HG03097 (cell line): ENCODE results near the gene TGOLN2.

ENCODE experiments used
- ATAC-seq: cut with Tn5 transposase; IDR thresholded peaks from one replicate; pipeline ENCODE4 v1.9.1; 2021; ENCODE audit not compliant: unreplicated experiment, low FRiP score

Gene TGOLN2

DNA sequence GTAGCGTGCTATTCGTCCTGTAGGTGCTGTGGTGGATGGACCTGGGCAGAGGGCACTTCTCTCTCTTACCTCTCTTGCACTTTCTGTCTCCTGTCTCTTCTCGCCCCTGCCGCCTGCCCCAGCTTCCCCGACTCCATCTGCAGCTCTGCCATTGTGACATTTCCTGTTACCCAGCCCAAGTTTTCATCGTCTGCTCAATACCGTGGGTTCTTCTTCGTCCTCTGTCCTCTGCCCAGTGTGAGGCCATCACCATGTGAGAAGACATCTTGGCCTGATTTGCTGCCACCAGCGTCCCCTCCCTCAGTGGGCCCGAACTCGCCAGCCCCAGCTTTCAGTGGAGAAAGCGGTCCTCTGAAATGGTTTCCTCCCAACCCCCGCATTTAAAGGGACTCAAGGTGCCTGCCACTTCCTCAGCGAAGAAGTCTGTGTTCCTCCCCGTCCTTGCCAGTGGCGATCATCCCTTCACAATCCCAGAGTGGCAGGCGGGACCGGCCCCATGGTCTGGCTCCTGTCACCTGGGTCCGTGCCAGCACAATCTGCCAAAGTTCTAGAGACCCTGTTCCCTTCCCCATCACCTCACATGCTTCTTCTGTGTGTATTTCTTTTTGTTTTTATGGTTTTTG lies 18.0 kb downstream of the TGOLN2 start:
- no peak for ATAC-seq

DNA sequence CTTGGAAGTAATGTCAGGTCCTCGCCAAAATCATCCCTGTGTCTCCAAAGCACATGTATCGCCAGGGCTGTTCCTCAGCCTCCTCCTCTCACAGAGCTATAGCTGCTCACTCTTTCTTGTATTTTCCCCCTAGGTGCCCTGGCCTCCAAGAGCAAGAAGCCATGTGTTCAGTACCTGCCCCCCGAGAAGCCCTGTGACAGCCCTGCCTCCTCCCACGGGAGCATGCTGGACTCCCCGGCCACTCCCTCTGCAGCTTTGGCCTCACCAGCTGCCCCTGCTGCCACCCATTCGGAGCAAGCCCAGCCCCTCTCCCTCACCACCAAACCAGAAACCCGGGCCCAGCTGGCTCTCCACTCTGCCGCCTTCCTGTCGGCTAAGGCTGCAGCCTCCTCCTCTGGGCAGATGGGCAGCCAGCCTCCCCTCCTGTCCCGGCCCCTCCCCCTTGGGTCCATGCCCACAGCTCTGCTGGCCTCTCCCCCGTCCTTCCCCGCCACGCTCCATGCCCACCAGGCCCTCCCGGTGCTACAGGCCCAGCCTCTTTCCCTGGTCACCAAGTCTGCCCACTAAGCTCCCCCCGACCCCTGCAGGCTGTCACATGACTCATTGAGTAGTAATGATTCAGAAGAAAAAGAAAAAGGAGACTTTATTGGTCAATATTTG lies 18.8 kb downstream of the TGOLN2 start:
- peak; percentile 48 for ATAC-seq

DNA sequence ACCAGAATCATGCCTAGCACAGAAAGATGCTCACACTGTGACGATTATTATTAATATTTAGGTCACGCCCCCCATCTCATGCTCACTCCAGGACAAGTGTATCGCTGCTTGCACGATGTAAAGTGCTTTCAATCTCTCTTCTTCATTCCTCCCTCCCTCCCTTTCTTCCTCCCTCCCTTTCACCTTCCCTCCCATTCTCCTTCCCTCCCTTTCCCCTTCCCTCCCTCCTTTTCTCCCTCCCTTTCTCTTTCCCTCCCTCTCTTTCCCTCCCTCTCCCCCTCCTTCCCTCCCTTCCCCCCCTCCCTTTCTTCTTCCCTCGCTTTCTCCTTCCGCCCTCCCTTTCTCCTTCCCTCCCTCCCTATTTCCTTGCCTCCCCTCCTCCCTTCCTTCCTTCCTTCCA lies 19.6 kb downstream of the TGOLN2 start:
- no peak for ATAC-seq

DNA sequence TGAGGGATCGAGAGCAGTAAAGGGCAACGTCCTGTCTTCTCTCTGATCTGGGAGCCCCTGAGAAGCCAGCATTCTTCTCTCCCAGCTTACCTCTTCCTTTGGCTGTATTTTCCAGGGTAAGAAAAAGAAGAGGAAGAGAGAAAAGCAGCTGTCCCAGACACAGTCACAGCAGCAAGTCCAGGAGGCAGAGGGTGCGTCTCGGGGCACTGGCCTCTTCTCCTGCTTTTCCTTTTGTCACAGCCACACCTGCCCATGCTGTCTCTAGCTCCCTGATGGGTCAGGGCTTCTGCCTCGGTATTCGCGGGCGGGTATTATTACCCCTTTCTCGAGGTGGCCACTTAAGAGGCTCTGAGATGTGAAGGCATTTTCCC lies 20.3 kb downstream of the TGOLN2 start:
- no peak for ATAC-seq

DNA sequence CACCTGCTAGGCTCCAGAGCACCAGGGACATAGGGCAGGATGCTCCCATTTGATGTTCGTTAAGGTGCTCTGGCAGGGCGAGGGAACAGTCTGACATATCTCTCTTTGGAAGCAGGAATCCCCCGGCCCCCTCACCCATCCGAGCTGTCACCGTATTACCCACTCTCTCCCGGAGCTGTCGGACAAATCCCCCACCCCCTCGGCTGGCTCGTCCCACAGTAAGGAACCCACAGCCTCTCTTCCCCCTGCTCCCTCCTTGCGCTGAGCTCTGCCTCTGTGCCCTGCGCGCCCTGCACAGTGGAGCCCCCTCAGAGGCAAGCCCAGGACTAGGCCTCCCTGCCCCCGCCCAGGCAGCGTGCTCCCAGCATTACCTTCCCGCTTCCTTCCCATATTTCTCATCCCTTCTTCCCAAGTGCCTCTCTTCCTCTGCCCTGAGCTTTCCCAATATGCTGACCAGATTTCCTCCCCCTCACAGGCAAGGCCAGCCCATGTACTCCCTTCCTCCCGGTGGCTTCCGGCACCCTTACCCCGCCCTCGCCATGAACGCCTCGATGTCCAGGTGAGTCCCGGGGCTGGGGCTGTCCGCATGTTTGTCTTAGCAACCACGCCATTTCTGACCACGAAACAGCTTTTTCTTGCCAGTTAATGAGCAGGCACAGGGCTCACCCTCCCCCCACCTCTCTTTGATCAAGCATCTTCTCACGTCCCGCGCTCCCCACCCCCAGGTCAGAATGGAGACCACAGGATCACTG lies 23.8 kb downstream of the TGOLN2 start:
- ATAC-seq: no peak

DNA sequence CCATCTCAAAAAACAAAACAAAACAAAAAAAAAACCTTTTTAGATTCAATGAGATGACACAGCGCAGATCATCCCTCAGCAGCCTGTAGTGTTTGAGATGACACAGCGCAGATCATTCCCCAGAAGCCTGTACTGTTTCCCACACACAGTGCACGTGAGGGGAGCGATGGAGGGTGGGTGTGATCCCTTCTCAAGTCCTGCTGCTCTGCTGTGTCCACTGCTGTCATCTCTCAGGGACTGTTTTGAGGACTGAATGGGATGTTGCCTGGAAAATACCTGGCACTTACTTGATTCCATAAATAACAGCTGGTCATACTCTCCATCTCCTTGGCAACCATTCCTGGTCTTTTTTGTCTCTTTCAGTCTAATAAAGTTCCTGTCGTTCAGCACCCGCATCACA lies 25.7 kb downstream of the TGOLN2 start:
- no peak for ATAC-seq

DNA sequence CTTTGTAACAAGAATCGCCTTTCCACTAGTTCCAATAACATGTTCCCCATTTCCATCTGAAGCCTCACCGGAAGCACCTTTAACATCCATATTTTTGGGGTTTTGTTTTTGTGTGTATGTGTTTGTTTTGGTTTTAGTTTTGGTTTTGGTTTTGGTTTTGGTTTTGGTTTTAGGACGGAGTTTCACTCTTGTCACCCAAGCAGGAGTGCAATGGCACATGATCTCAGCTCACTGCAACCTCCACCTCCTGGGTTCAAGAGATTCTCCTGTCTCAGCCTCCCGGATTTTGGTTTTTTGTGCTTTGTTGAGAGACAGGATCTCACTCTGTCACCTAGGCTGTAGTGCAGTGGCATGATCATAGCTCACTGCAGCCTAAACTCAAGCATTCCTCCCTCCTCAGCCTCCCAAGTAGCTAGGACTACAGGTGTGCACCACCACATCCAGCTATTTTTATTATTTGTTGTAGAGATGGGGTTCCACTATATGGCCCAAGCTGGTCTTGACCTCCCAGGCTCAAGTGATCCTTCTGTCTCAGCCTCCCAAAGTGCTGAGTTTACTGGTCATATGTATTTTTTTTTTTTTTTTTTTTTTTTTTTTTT lies 36.3 kb downstream of the TGOLN2 start:
- ATAC-seq: no peak

DNA sequence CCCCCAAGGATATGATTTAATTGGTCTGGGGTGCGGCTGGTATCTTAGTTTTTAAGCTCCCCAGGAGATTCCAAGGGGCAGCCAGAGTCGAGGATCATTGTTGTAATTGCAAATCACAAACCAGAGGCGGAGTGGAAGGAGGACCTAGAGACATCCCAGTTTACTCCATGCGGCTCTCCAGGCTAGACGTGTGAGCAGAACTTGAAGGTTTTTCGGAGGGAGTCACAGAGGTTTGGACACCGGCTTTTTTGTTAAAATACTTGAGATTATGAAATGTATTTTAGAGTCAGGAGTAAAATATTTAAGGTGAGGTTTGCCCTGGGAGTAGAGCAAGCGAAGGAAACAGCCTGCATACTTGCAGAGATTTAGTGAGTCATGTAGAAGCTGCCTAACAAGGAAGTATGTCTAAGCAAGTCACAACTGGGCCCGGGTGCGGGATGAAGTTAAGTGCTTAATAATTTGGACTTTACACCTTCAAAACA lies 39.5 kb downstream of the TGOLN2 start:
- no peak for ATAC-seq

DNA sequence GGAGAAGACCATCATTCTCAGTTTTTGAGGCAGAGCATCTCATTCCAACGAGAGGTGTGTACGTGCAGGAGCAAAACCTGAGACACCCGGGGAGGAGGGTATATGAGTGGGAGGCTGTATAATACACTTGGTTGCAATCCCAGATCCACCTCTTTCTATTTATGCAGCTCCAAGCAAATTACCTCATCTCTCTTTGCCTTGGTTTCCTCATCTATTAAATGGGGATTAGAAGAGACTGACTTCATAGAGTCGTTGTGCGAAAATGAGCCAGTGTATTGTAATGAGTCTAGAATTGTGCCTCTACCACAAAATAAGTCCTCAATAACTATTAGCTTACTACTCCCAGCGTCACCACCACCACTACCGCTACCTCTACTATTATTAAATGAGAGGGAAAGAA lies 40.1 kb downstream of the TGOLN2 start:
- ATAC-seq: no peak

DNA sequence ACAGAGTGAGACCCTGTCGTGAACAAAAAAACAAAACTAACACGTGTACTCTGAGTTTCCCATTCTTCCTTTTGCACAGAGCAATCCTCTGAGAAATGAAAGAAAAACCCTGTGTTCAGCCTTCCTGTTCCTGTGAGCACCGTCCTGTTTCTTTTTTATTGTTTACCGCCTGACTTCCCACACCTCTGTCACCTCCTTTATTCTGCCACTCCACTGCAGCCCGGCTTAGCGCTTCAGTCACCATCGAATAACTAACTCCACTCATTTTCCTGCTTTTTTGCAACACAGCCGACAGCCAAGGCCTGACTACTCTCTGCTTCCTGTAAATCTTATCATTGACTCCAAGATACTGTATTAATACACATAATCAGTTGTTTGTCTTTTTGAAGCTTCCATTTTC lies 40.9 kb downstream of the TGOLN2 start:
- ATAC-seq: no peak

DNA sequence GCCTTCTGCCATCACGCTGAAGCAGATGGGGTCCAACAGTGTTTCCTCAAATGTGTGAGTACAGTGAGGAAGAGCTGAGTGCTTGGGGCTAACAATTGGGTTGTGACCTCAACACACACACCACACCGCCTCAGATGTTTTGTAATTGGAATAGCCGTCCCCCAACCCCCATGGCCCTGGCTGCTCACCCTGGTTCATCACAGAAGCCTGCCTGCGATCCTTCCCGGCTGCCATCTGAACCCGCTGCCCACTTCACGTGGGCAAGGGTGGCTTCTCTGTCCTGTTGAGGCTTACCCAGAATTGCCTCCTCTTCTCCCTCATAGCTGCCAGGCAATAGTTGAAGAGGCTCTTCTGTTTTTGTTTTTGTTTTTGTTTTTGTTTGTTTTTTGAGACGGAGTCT lies 44.1 kb downstream of the TGOLN2 start:
- no peak for ATAC-seq

DNA sequence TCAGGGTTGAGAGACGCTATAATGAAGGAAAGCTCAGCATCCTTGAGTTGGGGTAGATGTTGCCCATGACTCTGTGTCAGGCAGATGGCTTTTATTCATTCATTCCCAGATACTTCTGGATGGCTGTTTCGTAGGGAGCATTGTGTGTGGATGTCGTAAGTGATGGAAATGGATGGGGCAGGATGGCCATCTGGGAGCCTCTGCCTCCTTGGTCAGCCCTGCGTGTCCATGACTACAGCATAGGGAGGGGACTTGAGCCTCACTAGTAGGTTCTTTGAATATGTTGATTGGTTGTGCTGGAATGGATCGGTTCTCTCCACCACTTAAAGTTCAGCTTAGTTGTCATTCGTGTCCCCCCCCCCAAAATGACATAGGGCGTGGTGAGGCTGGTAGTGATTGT lies 44.9 kb downstream of the TGOLN2 start:
- no peak for ATAC-seq

DNA sequence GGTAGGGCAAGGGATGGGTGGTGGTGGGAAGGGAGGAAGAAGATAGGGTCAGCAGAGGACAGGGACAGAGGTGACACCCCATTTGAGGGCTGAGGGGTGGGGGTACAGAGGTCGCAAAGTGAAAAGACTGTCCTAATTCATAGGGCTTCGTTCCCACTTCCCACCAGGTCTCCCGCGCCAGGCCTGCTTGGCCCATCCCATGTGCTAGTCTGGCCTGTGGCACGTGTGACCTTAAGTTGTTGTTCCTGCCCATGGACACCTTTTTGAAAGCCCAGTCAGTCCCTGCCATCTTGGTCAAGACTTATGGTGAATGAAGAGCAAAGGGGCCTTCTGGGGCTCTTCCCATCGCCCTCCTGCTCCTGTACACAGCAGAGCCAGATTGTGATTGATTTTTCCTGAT lies 46.2 kb downstream of the TGOLN2 start:
- ATAC-seq: no peak

DNA sequence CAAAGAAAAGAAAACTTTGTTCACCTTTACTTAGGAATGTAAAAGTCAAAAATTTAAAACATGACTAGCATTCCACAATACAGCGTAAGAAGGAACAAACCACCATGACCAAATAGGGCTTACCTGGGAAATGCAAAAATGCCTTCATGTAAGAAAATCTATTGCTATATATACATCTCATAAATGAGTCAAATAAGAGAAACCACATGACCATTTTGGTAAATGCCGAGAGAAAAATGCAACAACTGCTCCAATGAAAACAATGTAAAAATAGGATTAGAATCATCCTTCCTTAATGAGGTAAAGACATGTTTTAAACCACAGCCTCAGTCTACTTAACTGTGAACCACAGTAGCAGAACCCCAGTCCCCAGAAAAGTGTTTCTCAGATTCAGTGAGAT lies 49.4 kb downstream of the TGOLN2 start:
- no peak for ATAC-seq

DNA sequence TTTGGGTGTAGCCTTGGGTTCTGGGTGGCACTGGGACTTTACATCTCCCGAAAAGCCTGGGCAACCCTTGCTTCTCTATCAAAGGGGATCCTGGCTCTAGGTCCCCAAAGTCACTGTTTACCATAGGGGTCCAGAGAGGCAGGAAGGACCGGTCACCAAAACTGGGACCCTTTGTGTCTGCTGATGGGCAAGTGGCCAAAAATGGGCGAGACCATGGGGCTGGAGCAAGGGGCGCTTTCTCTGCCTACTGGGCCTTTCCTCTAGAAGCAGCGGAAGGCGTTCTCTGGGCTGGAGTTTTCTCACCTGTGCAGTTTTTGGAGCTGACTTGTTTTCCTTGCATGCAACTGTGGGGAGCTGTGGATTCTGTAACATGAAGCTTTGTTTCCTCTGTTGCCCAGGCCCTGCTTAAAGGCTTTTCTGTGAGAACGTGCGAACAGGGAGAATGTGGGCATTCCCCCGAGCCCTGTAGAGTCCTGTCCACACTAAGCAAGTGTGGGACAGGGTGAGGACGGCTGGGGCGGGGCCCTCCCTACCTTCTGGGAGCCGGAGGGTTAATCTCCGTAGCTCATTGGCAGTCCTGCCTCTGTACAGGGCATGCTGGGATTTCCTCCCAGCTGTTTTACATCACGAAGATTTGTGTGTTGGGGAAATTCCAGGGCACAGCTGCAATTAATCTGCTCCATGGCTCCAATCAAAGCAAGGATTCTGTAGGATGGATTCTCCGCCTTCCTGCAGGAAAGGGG lies 50.2 kb downstream of the TGOLN2 start:
- ATAC-seq: no peak

DNA sequence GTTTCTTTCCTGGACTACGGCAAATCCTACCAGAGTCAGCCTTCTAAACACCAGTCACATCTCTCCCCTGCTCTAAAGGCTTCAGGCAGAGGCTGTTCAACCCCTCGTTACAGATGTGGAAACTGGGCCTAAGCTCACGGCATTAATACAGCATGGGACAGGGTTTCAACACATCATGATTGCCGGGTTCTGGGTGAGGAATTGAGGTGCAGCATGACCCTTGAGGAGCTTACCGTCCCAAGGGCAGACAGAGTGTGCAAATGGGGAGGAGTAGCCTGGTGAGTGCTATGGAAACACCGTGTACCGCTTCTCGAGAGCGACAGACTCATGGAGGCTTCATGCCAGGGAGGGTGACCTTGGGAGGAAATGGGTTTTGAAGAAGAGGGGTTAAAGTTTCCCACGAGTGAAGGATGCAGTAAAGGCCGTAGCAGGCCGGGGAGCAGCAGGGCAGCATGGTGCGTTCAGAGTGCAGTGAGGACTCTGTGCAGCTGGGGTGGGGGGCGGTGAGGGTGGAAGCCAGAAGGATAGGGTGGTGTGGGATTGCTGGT lies 51.1 kb downstream of the TGOLN2 start:
- ATAC-seq: no peak

DNA sequence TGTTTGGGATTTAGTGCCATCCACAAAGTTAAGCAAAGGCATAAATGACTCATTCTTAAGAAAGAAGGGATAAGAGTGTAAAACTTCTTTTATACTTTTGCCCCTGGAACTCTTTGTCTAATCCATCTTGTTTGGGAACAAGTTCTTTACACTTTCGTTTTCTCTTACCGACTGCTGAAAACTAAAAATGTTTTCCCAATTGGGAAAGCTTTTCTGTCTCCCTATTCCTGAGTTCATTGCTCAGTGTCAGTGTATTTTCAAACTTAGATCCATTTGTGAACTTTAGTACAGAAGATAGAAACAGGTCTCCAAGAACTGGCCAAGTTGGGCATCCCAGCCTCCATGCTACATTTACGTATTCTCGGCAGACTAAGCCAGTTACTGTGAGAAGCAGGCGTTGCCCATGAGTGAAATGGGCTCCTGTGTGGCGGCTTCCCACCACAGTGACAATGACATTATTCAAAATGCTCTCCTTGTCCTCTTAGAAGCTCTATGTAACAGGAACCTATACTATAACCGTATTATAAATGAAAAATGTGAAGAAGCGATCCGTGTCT lies 51.7 kb downstream of the TGOLN2 start:
- no peak for ATAC-seq

DNA sequence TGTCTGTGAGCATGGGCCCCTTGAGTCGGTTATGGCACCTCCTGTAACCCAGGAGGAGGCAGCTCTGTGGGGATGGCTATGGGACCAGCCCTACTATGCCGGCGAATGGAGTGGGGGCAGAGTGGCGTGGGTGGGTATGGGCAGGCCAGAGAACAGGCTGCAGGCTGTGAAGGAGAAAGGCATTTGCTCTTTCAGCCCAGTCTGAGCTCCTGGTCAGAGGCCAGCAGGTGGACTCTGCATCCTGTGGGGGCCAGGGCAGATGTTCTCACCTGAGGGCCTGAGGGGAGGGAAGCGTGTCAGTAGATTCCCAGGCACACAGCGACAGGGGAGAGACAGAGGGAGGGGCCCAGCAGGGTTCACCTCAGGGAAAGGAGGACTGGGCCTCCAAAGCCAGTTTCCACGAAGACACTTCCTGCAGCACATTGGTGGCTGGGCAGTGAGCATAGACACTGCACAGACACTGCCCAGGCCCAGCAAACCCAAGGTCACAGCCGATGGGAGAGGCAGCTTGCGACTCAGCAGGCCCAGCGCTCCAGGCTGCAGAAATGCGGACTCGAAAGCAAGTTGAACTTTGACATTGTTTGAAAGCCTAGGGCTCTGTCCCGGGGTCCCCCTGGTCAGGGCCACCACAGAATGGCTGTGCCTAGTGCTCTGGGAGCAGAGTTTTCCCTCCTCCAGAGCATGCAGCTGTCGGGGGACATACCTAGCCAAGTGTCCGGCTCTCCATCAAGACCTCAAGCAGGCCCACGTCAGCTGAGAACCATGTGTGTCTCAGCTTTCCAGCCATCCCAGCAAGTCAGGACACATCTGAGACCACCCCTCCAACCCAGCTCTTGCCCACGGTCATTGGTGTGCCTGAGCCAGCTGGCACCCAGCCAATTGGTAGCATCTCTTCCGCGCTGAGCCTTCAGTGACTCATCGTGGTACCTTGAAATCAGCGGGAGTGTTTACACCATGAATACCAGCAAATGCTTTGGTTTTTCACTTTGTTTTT lies 53.8 kb downstream of the TGOLN2 start:
- no peak for ATAC-seq

DNA sequence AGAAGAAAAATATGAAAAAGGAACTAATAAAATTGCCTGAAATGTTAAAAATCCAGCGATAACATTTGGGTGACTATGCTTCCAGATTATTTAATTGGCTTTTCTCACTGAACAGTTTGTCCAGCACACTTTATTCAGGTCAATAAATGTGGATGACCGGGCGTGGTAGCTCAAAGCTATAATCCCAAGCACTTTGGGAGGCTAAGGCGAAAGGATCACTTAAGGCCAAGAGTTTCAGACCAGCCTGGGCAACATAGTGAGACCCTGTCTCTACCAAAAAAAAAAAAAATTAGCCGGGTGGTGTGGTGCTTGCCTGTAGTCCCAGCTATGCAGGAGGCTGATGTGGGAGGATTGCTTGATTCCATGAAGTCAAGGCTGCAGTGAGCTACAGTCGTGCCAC lies 55.4 kb downstream of the TGOLN2 start:
- ATAC-seq: no peak
